Testis (tissue), 2 donors: ENCODE results near the gene TTLL12.

Source experiments
- POLR2A ChIP-seq: fragments of 450-650 bp; IDR thresholded peaks from one replicate; pipeline ENCODE4 v1.6.1; 2017; ENCODE audit warnings: antibody characterized with exemption, mild to moderate bottlenecking, moderate library complexity
- TF ChIP-seq, protein P1 (sequence below), 3 experiments: fragments of 450-650 bp in 2 of 3; fragments of 200-600 bp in 1 of 3; sonication (generic) in 1 of 3; IDR thresholded peaks; one replicate each; pipeline ENCODE4 v1.5.1; 2016 to 2019; ENCODE audit warnings: antibody characterized with exemption in 3 of 3, mild to moderate bottlenecking in 2 of 3, moderate library complexity in 1 of 3

DNA sequence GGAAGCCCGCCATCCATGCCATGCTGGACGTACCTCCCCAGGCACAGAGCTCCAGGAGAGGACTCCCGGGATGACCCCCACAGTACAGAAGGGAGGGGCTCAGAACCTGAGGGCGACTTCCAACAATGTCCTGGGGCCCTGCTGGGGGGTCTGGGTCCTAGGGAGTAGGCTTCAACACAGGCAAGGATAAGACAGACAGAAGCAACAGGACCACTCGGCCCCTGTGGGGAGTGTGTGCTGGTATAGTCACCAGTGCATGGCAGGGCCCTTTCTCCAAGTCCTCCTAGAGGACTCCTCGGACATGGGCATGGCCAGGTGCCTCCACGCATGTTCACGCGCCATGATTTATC lies 16.8 kb downstream of the TTLL12 start:
- no peak for TF ChIP-seq POLR2A
- TF ChIP-seq, protein P1, sequence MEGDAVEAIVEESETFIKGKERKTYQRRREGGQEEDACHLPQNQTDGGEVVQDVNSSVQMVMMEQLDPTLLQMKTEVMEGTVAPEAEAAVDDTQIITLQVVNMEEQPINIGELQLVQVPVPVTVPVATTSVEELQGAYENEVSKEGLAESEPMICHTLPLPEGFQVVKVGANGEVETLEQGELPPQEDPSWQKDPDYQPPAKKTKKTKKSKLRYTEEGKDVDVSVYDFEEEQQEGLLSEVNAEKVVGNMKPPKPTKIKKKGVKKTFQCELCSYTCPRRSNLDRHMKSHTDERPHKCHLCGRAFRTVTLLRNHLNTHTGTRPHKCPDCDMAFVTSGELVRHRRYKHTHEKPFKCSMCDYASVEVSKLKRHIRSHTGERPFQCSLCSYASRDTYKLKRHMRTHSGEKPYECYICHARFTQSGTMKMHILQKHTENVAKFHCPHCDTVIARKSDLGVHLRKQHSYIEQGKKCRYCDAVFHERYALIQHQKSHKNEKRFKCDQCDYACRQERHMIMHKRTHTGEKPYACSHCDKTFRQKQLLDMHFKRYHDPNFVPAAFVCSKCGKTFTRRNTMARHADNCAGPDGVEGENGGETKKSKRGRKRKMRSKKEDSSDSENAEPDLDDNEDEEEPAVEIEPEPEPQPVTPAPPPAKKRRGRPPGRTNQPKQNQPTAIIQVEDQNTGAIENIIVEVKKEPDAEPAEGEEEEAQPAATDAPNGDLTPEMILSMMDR (IDR thresholded peaks at IDR 0.05), result no peak
